Lower lobe of right lung (tissue), 2 donors: ENCODE data around the gene HPSE2. TPM values are rescaled to one million over a fixed set of nuclear protein-coding genes. Genes with fewer than 3 reads are reported as not detected.

Experiments
- ATAC-seq, 2 donors: fragments of 200-7000 bp; cut with Tn5 transposase; one replicate each; pipeline ENCODE4 v1.9.1; 2020 to 2022; ENCODE audit warnings: mild to moderate bottlenecking in 2 of 2, moderate library complexity in 2 of 2
- DNase-seq: peaks from one replicate; pipeline ENCODE4 v3.0.0-alpha.2; 2020
- H3K27ac ChIP-seq: fragments of 200-600 bp; one replicate; pipeline ENCODE4 v1.8.0; 2022
- H3K27me3 ChIP-seq: fragments of 200-600 bp; one replicate; pipeline ENCODE4 v1.8.0; 2022; ENCODE audit warnings: low read depth
- H3K36me3 ChIP-seq: fragments of 200-600 bp; one replicate; pipeline ENCODE4 v1.8.0; 2022; ENCODE audit warnings: mild to moderate bottlenecking
- H3K4me1 ChIP-seq: fragments of 200-600 bp; one replicate; pipeline ENCODE4 v1.8.0; 2022
- H3K4me3 ChIP-seq: fragments of 200-600 bp; one replicate; pipeline ENCODE4 v1.8.0; 2022; ENCODE audit warnings: mild to moderate bottlenecking
- H3K9me3 ChIP-seq: fragments of 200-600 bp; one replicate; pipeline ENCODE4 v1.8.0; 2022
- intact Hi-C: fragments of 100-400 bp; cut with DNase I; formaldehyde crosslinking; loops from one replicate; pipeline ENCODE4 v1.11.0; 2022
- total RNA-seq: library from RNA; stranded (reverse); fragmentation: NEBNext Ultra II Directional; extraction: Animal tissue kit (Norgen Biotek cat#: 25700); gene quantifications from one replicate; pipeline ENCODE4 v1.2.1, GENCODE V29; 2021
- TF ChIP-seq, protein P1 (sequence below): fragments of 200-600 bp; IDR thresholded peaks from one replicate; pipeline ENCODE4 v1.8.0; 2022; ENCODE audit warnings: antibody characterized with exemption, mild to moderate bottlenecking
- donor health status: DM: no; HTN: yes; CAD: no; lungs with severe emphysema.

Gene HPSE2
- total RNA-seq, 1 donor from 2014 or later, result 0.77 TPM

GRCh38 chr10:98848361-98848760 lies 387.3 kb downstream of the HPSE2 start:
- H3K9me3 ChIP-seq, result no peaks in the 10 kb centered on the region
- H3K36me3 ChIP-seq, result no peaks in the 10 kb centered on the region
- no peak overlapping the region for H3K4me3 ChIP-seq
- intact Hi-C loops, result no loop called here
- DNase-seq (no peak), ATAC-seq (no peak)
- no peaks in the 10 kb centered on the region for H3K4me1 ChIP-seq
- TF ChIP-seq, protein P1, sequence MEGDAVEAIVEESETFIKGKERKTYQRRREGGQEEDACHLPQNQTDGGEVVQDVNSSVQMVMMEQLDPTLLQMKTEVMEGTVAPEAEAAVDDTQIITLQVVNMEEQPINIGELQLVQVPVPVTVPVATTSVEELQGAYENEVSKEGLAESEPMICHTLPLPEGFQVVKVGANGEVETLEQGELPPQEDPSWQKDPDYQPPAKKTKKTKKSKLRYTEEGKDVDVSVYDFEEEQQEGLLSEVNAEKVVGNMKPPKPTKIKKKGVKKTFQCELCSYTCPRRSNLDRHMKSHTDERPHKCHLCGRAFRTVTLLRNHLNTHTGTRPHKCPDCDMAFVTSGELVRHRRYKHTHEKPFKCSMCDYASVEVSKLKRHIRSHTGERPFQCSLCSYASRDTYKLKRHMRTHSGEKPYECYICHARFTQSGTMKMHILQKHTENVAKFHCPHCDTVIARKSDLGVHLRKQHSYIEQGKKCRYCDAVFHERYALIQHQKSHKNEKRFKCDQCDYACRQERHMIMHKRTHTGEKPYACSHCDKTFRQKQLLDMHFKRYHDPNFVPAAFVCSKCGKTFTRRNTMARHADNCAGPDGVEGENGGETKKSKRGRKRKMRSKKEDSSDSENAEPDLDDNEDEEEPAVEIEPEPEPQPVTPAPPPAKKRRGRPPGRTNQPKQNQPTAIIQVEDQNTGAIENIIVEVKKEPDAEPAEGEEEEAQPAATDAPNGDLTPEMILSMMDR, result no peak
- H3K27ac ChIP-seq, result no peak overlapping the region
- no peaks in the 10 kb centered on the region for H3K27me3 ChIP-seq

GRCh38 chr10:98846787-98847186 lies 388.9 kb downstream of the HPSE2 start:
- no peaks in the 10 kb centered on the region for H3K27me3 ChIP-seq
- H3K4me1 ChIP-seq, result no peaks in the 10 kb centered on the region
- no peak overlapping the region for H3K27ac ChIP-seq
- intact Hi-C loops, result no loop called here
- TF ChIP-seq, protein P1, result no peak
- ATAC-seq (no peak), DNase-seq (no peak)
- no peak overlapping the region for H3K4me3 ChIP-seq
- H3K9me3 ChIP-seq, result no peaks in the 10 kb centered on the region
- H3K36me3 ChIP-seq, result no peaks in the 10 kb centered on the region

GRCh38 chr10:98833542-98833941 lies 402.1 kb downstream of the HPSE2 start:
- Histone ChIP-seq H3K4me3 (no peak overlapping the region), H3K4me1 (no peaks in the 10 kb centered on the region), H3K36me3 (no peaks in the 10 kb centered on the region), H3K27me3 (no peaks in the 10 kb centered on the region), H3K9me3 (no peaks in the 10 kb centered on the region), H3K27ac (no peak overlapping the region)
- TF ChIP-seq, protein P1, result no peak
- ATAC-seq, result no peak
- no peak for DNase-seq
- intact Hi-C loops, result no loop called here

GRCh38 chr10:98832738-98833137 lies 402.9 kb downstream of the HPSE2 start:
- TF ChIP-seq, protein P1, result no peak
- no peaks in the 10 kb centered on the region for H3K36me3 ChIP-seq
- no peak for ATAC-seq
- H3K4me1 ChIP-seq, result no peaks in the 10 kb centered on the region
- H3K9me3 ChIP-seq, result no peaks in the 10 kb centered on the region
- H3K27ac ChIP-seq, result no peak overlapping the region
- no peaks in the 10 kb centered on the region for H3K27me3 ChIP-seq
- intact Hi-C loops, result no loop called here
- H3K4me3 ChIP-seq, result no peak overlapping the region
- DNase-seq, result no peak

- no peaks in the 10 kb centered on the region for H3K4me1 ChIP-seq
- H3K36me3 ChIP-seq, result no peaks in the 10 kb centered on the region
- DNase-seq (no peak), ATAC-seq (no peak)
- H3K27me3 ChIP-seq, result no peaks in the 10 kb centered on the region
- no peak overlapping the region for H3K27ac ChIP-seq
- no peak overlapping the region for H3K4me3 ChIP-seq
- intact Hi-C loops, result no loop called here
- H3K9me3 ChIP-seq, result no peaks in the 10 kb centered on the region
- TF ChIP-seq, protein P1, result no peak
These were observed 403.5 kb downstream of the HPSE2 start for GRCh38 chr10:98832196-98832595.

DNA sequence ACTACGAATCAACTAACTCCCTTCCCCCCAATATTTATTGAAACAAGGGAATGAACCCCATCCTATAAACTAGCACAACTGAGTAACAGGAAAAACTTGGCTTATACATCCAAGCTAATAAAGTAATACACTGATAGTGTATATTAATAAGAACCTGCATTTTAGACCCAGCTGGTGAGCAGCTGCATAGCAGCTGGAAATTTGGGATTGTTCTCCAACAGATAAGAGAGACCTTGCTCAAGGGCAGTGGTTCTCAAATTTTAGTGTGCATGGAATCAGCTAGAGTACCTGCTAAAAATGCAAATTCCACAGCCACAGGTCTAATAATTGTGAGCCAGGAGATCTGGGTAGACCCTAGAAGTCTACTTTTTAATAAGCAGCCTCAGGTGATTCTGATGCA lies 404.3 kb downstream of the HPSE2 start:
- Histone ChIP-seq H3K27me3 (no peaks in the 10 kb centered on the region), H3K27ac (no peak overlapping the region), H3K9me3 (no peaks in the 10 kb centered on the region), H3K36me3 (no peaks in the 10 kb centered on the region), H3K4me1 (no peaks in the 10 kb centered on the region), H3K4me3 (no peak overlapping the region)
- TF ChIP-seq, protein P1, result no peak
- ATAC-seq (no peak), DNase-seq (no peak)
- intact Hi-C loops, result no loop called here
